ENCODE data around the gene GLRX. TPM values are rescaled to one million over a fixed set of nuclear protein-coding genes. Genes with fewer than 3 reads are reported as not detected.

The GLRX gene
- polyA plus RNA-seq, 4 donors, result 59.9 to 82.4 (median 64.5) TPM

- no peak for DNase-seq (ENCODE audit: low read depth in 4 of 4, low spot score in 2 of 4)
Observed at GRCh38 chr5:95810305-95811125, 12.0 kb downstream of the GLRX start.

GRCh38 chr5:95809414-95809960 is 13.0 kb downstream of the GLRX start:
- DNase-seq (ENCODE audit: low read depth in 4 of 4, low spot score in 2 of 4), result no peak

- peak in 1 of 4 donors; percentile 32 for DNase-seq (ENCODE audit: low read depth in 4 of 4, low spot score in 2 of 4)
Observed at GRCh38 chr5:95808686-95809413, 13.7 kb downstream of the GLRX start.

DNA sequence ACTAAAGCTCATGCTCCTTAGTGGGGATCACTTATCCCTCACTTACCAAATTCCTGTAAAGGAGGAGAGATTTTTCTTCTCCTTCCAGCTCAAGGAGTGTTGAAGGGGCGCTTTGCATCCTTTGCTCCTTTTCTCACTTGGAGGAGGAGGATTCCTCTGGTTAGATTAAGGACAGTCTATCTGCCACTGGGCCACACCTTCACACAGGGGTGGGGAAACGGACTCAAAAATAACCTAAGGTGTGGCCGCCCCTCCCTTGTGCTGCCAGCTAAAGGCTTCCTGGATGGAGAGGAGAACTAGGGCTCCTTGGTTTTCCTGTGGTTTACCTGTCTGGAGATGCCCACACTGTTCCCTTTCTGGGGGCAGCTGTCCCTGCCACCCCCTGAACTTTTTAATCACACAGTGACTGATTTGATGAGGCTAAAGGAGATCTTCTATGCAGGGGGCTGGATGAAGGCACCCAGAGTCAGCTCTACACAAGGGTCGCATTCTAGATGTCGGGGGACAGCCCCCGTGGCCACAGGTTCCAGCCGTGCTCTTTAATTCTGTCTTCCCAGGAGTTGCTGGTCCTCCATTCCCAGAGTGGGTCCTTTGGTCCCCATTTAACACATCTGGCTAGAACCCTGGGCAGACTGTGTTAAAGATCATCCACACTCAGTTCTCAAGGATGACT is 14.4 kb downstream of the GLRX start:
- DNase-seq (ENCODE audit: low read depth in 4 of 4, low spot score in 2 of 4), result no peak

GRCh38 chr5:95806687-95807086 is 15.8 kb downstream of the GLRX start:
- DNase-seq (ENCODE audit: low read depth in 4 of 4, low spot score in 2 of 4), result no peak

GRCh38 chr5:95804736-95805539 is 17.6 kb downstream of the GLRX start:
- no peak for DNase-seq (ENCODE audit: low read depth in 4 of 4, low spot score in 2 of 4)

DNA sequence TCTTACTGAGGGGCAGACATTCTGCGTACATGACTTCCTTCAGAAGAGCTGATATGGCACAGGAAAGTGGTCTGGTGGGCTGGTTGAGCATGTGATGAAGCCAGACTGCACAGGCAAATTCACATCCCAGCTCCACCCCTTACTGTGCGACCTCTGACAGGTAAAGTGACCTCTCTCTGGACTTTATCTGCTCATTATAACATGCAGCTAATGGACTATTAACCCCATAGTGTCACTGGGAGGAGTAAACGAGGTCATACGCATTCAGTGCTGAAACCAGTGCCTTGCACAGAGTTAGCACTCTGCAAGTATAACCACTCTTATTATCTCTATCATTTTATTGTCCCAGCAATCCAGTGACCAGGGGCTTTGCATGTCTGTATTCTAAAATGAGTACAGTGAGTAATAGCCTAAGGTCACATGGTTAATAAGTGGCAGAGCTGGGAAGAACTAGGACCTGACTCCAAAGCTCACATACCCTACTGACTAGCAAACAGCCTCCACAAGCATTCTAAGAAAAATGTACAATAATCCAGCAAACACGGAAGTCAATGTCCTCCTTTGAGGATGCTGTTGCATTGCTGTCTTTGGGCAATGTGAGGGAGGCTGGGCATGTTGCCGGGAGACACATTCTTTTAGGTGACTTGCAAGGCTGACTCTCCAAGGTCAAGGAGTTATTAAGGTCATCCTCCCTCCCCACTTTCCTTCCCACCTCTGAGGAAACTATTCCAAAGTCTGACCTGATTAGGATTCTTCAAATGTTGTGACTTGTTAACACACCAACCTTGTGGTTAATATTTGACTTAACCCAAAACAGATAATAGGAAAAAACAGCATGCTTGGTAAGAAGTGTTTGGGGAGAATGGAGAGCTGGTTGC is 19.0 kb downstream of the GLRX start:
- DNase-seq (ENCODE audit: low read depth in 4 of 4, low spot score in 2 of 4), result no peak

GRCh38 chr5:95801961-95802360 is 20.6 kb downstream of the GLRX start:
- no peak for DNase-seq (ENCODE audit: low read depth in 4 of 4, low spot score in 2 of 4)

GRCh38 chr5:95801532-95801931 is 21.0 kb downstream of the GLRX start:
- DNase-seq (ENCODE audit: low read depth in 4 of 4, low spot score in 2 of 4), result no peak

DNA sequence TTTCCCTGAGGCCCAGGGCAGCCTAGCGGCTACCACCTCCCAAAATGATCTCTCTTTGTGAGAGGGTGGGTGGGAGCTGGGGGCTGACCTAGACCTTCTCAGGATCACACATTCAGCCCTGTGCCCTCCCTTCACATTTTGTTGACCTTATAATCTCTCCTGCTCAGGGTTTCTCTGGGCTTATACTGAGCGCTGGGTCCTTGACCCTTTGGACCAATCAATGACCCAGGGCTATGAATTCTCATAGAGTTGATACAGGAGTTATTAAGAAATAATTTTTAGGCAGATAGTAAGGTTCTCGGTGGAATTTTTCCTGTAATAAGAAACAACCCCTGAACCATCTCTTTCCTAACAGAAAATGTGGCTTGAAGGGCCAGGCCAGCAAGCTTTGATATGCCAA is 22.0 kb downstream of the GLRX start:
- no peak for DNase-seq (ENCODE audit: low read depth in 4 of 4, low spot score in 2 of 4)

- DNase-seq (ENCODE audit: low read depth in 4 of 4, low spot score in 2 of 4), result no peak
Observed at GRCh38 chr5:95799191-95799835, 23.2 kb downstream of the GLRX start.

- no peak for DNase-seq (ENCODE audit: low read depth in 4 of 4, low spot score in 2 of 4)
Observed at GRCh38 chr5:95798545-95798944, 24.0 kb downstream of the GLRX start.

- DNase-seq (ENCODE audit: low read depth in 4 of 4, low spot score in 2 of 4), result no peak
Observed at GRCh38 chr5:95798048-95798447, 24.5 kb downstream of the GLRX start.

GRCh38 chr5:95797301-95797700 is 25.2 kb downstream of the GLRX start:
- DNase-seq (ENCODE audit: low read depth in 4 of 4, low spot score in 2 of 4), result no peak

GRCh38 chr5:95794070-95794516 is 28.4 kb downstream of the GLRX start:
- no peak for DNase-seq (ENCODE audit: low read depth in 4 of 4, low spot score in 2 of 4)

DNA sequence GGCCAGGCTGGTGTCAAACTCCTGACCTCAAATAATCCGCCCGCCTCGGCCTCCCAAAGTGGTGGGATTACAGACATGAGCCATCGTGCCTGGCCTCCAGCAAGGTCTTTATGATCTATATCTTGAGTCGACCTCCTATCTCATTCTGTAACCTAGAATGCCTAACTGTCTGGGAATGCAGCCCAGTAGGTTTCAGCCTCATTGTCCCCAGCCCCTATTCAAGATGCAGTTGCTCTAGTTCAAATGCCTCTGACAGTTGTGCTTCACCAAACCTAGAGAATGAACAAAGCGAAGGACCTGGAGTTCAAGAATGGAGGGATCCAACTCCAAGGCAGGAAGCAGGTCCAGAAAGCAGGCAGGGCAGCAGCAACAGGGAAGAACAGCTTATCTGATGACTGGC is 30.8 kb downstream of the GLRX start:
- DNase-seq (ENCODE audit: low read depth in 4 of 4, low spot score in 2 of 4), result no peak

DNA sequence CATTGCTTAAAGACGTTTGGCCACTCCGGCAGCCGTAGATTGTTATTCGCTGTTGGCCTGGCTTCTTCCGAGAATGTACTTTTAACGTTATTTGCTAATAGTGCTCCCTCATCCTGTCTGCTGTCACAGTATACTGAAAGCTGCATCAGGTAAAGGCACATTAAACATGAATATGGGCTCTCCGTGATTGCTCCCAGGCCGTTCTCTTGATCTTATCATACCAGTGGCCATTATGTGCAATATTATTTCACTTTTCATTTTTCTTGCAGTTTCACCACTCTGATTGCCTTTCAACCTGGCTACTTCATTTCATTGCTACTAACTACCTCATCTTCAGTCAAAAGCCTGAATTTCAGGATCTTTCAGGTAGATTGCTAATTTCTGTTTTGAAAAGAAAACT is 34.0 kb downstream of the GLRX start:
- DNase-seq (ENCODE audit: low read depth in 4 of 4, low spot score in 2 of 4), result no peak

DNA sequence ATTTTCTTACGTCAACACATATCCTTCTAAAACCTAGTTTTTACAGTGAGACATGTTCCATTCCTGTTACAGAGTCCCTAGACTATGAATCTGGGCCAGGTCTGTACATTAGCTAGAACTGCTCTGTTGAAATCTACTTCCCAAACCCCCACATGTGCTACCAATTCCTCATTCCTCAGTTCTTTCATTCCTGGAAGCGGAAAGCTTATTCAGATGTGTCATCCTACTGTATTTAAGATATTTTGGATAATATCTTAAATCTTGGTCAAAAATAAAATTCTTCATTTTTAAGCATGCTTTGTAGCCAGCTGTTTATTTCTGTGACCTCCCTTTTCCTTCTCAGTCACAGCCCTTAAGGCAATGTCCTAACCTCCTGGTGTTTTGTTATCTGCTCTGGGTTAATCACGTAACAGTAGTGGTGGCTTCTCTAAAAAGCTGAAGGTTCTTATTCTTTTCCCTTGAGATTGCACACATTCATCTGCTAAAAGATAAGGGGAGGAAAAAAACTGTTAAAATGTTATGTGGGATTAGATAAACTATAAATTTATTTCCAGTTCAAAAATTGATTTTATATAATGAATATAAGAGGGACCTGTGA is 35.6 kb downstream of the GLRX start:
- no peak for DNase-seq (ENCODE audit: low read depth in 4 of 4, low spot score in 2 of 4)

All from left renal cortex interstitium (tissue), 4 donors.